Measurements from ENCODE around the gene RNF138.

DNA sequence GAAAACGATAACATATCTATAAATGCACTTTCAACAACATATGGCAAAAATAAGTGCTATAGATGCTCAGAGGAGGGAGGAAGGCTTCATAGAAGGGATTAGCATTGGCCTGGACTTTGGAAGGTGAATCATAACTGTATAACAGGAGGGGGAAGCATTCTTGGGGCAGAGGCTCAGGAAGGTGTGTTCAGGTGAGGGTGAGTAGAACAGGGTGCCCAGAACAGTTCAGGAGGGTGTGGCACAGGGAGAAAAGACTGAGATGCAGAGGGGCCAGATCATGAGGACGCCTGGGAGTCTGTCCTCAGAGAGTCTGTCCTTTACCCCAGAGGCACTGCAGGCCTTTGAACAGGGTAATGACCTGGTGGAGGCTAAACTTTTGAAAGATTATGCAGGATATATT is 68.9 kb downstream of the RNF138 start:
- TF ChIP-seq RAD21 (conservative IDR thresholded peaks at IDR 0.05 in 1 of 2, IDR thresholded peaks at IDR 0.05 in 1 of 2) (no peak), MAZ (IDR thresholded peaks at IDR 0.05; ENCODE audit: borderline replicate concordance, low read depth, low read length) (no peak), CTCF (IDR thresholded peaks at IDR 0.05) (no peak), NR3C1 (IDR thresholded peaks at IDR 0.05) (no peak), REST (IDR thresholded peaks at IDR 0.05) (no peak), POLR2A (IDR thresholded peaks at IDR 0.05; ENCODE audit: low read length) (no peak), RFX5 (IDR thresholded peaks at IDR 0.05) (no peak), CEBPB (IDR thresholded peaks at IDR 0.05) (no peak), USF2 (IDR thresholded peaks at IDR 0.05) (no peak), TP53 (CRISPR knock-in tag; IDR thresholded peaks at IDR 0.05) (no peak), EP300 (IDR thresholded peaks at IDR 0.05) (no peak)
- TF ChIP-seq, protein P1, sequence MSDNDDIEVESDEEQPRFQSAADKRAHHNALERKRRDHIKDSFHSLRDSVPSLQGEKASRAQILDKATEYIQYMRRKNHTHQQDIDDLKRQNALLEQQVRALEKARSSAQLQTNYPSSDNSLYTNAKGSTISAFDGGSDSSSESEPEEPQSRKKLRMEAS (IDR thresholded peaks at IDR 0.05) = no peak
- TF ChIP-seq, protein P2, sequence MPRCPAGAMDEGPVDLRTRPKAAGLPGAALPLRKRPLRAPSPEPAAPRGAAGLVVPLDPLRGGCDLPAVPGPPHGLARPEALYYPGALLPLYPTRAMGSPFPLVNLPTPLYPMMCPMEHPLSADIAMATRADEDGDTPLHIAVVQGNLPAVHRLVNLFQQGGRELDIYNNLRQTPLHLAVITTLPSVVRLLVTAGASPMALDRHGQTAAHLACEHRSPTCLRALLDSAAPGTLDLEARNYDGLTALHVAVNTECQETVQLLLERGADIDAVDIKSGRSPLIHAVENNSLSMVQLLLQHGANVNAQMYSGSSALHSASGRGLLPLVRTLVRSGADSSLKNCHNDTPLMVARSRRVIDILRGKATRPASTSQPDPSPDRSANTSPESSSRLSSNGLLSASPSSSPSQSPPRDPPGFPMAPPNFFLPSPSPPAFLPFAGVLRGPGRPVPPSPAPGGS (IDR thresholded peaks at IDR 0.05) = no peak
